HAP-1 (cell line): ENCODE measurements around the gene LATS2.
"Not testable (repeated sequence)": the region's sequence is repeated elsewhere in the genome, so short reads cannot be mapped to it uniquely, and the experiment has no call there.

ENCODE experiments used
- DNase-seq, 2 experiments: peaks; one replicate each; pipeline ENCODE4 v3.0.0-alpha.2; 2016 to 2020; ENCODE audit warnings: low spot score in 2 of 2
- H3K27me3 ChIP-seq: fragments of 250-450 bp; sonication (Bioruptor Pico); 2 replicates; pipeline ENCODE4 v1.5.1; 2020; ENCODE audit warnings: low read depth, mild to moderate bottlenecking, moderate library complexity
- H3K36me3 ChIP-seq: fragments of 250-450 bp; sonication (Bioruptor Pico); replicated peaks from 2 replicates; pipeline ENCODE4 v1.5.1; 2020; ENCODE audit warnings: mild to moderate bottlenecking
- H3K4me1 ChIP-seq: fragments of 250-450 bp; sonication (Bioruptor Pico); 2 replicates; pipeline ENCODE4 v1.5.1; 2020; ENCODE audit warnings: mild to moderate bottlenecking
- H3K4me3 ChIP-seq: fragments of 250-450 bp; sonication (Bioruptor Pico); 2 replicates; pipeline ENCODE4 v1.5.1; 2020; ENCODE audit warnings: mild to moderate bottlenecking, moderate library complexity
- H3K9me3 ChIP-seq: fragments of 250-450 bp; sonication (Bioruptor Pico); 2 replicates; pipeline ENCODE4 v1.5.1; 2020; ENCODE audit warnings: mild to moderate bottlenecking, moderate library complexity
- in situ Hi-C: fragments of 300-500 bp; cut with MboI; formaldehyde crosslinking; loops from 3 replicates; pipeline ENCODE4 v1.14.3; 2020; ENCODE audit warnings: low sequenced_read_pairs, inconsistent platforms, mixed read lengths

LATS2 gene

GRCh38 chr13:21066946-21067345, 5.6 kb upstream of the LATS2 start:
- Histone ChIP-seq H3K4me3 (no peak overlapping the region), H3K4me1 (peaks cover under 1% of the 10 kb centered on the region; the same call in 1 of the 2 replicates), H3K27me3 (no peaks in the 10 kb centered on the region), H3K9me3 (no peaks in the 10 kb centered on the region), H3K36me3 (no peaks in the 10 kb centered on the region)
- DNase-seq = no peak
- in situ Hi-C loops = no loop called here

- H3K9me3 ChIP-seq = no peaks in the 10 kb centered on the region
- in situ Hi-C loops = no loop called here
- no peak for DNase-seq
- no peak overlapping the region for H3K4me3 ChIP-seq
- peaks cover 4% of the 10 kb centered on the region for H3K36me3 ChIP-seq
- no peaks in the 10 kb centered on the region for H3K27me3 ChIP-seq
- peaks cover 4% of the 10 kb centered on the region; the same call in 1 of the 2 replicates for H3K4me1 ChIP-seq
Observed at GRCh38 chr13:21065686-21066085, 4.3 kb upstream of the LATS2 start.

- H3K9me3 ChIP-seq = no peaks in the 10 kb centered on the region
- no peaks in the 10 kb centered on the region for H3K27me3 ChIP-seq
- H3K36me3 ChIP-seq = peaks cover 7% of the 10 kb centered on the region
- no peak for DNase-seq
- in situ Hi-C loops = no loop called here
- peaks cover 9% of the 10 kb centered on the region for H3K4me1 ChIP-seq
- no peak overlapping the region for H3K4me3 ChIP-seq
Observed at GRCh38 chr13:21063031-21063430, 1.6 kb upstream of the LATS2 start.

GRCh38 chr13:21060338-21061028, 903 bp downstream of the LATS2 start:
- DNase-seq = peak in 1 of 2 experiments; percentile 55
- Histone ChIP-seq H3K27me3 (no peaks in the 10 kb centered on the region), H3K9me3 (no peaks in the 10 kb centered on the region), H3K4me3 (peak overlapping the region; percentile 81), H3K36me3 (peaks cover 11% of the 10 kb centered on the region), H3K4me1 (peaks cover 12% of the 10 kb centered on the region)
- in situ Hi-C loops = no loop called here

GRCh38 chr13:21059641-21060337, 1.6 kb downstream of the LATS2 start:
- no peaks in the 10 kb centered on the region for H3K27me3 ChIP-seq
- DNase-seq = peak in 1 of 2 experiments; percentile 19
- in situ Hi-C loops = no loop called here
- H3K36me3 ChIP-seq = peaks cover 11% of the 10 kb centered on the region
- no peaks in the 10 kb centered on the region for H3K9me3 ChIP-seq
- peak overlapping the region; percentile 81 for H3K4me3 ChIP-seq
- H3K4me1 ChIP-seq = peaks cover 12% of the 10 kb centered on the region

- H3K4me1 ChIP-seq = peaks cover 12% of the 10 kb centered on the region
- no peaks in the 10 kb centered on the region for H3K9me3 ChIP-seq
- H3K36me3 ChIP-seq = peaks cover 11% of the 10 kb centered on the region
- no peaks in the 10 kb centered on the region for H3K27me3 ChIP-seq
- peak; percentile 78 to 86 for DNase-seq
- in situ Hi-C loops = no loop called here
- H3K4me3 ChIP-seq = no peak overlapping the region
Observed at GRCh38 chr13:21058361-21058760, 3.0 kb downstream of the LATS2 start.

- Histone ChIP-seq H3K9me3 (no peaks in the 10 kb centered on the region), H3K4me3 (no peak overlapping the region), H3K4me1 (peaks cover 9% of the 10 kb centered on the region), H3K27me3 (no peaks in the 10 kb centered on the region), H3K36me3 (peaks cover 6% of the 10 kb centered on the region; the same call in 1 of the 2 replicates)
- in situ Hi-C loops = no loop called here
- no peak for DNase-seq
Observed at GRCh38 chr13:21055511-21056045, 5.8 kb downstream of the LATS2 start.

- in situ Hi-C loops = no loop called here
- H3K4me1 ChIP-seq = peaks cover 9% of the 10 kb centered on the region
- H3K36me3 ChIP-seq = peaks cover 4% of the 10 kb centered on the region; the same call in 1 of the 2 replicates
- no peaks in the 10 kb centered on the region for H3K9me3 ChIP-seq
- DNase-seq = no peak
- H3K27me3 ChIP-seq = no peaks in the 10 kb centered on the region
- no peak overlapping the region for H3K4me3 ChIP-seq
Observed at GRCh38 chr13:21055016-21055415, 6.4 kb downstream of the LATS2 start.

GRCh38 chr13:21054313-21054712, 7.1 kb downstream of the LATS2 start:
- in situ Hi-C loops = no loop called here
- H3K4me1 ChIP-seq = peaks cover 9% of the 10 kb centered on the region
- H3K36me3 ChIP-seq = peaks cover 4% of the 10 kb centered on the region; the same call in 1 of the 2 replicates
- no peaks in the 10 kb centered on the region for H3K9me3 ChIP-seq
- H3K4me3 ChIP-seq = no peak overlapping the region
- no peak for DNase-seq
- H3K27me3 ChIP-seq = no peaks in the 10 kb centered on the region

- Histone ChIP-seq H3K36me3 (peaks cover 4% of the 10 kb centered on the region; the same call in 1 of the 2 replicates), H3K4me1 (peaks cover 5% of the 10 kb centered on the region; the same call in 1 of the 2 replicates), H3K27me3 (no peaks in the 10 kb centered on the region), H3K9me3 (no peaks in the 10 kb centered on the region), H3K4me3 (no peak overlapping the region)
- in situ Hi-C loops = no loop called here
- DNase-seq = no peak
Observed at GRCh38 chr13:21053231-21053630, 8.2 kb downstream of the LATS2 start.

GRCh38 chr13:21051675-21052074, 9.7 kb downstream of the LATS2 start:
- no peak for DNase-seq
- Histone ChIP-seq H3K9me3 (no peaks in the 10 kb centered on the region), H3K4me1 (no peaks in the 10 kb centered on the region), H3K4me3 (no peak overlapping the region), H3K36me3 (peaks cover 3% of the 10 kb centered on the region; the same call in 1 of the 2 replicates), H3K27me3 (no peaks in the 10 kb centered on the region)
- in situ Hi-C loops = no loop called here

GRCh38 chr13:21050288-21051197, 10.8 kb downstream of the LATS2 start:
- Histone ChIP-seq H3K27me3 (no peaks in the 10 kb centered on the region), H3K36me3 (peaks cover 5% of the 10 kb centered on the region; the same call in 1 of the 2 replicates), H3K4me1 (no peaks in the 10 kb centered on the region), H3K9me3 (no peaks in the 10 kb centered on the region), H3K4me3 (no peak overlapping the region)
- DNase-seq = no peak
- in situ Hi-C loops = no loop called here

- H3K27me3 ChIP-seq, in situ Hi-C loops, H3K4me1 ChIP-seq, H3K36me3 ChIP-seq, H3K9me3 ChIP-seq, H3K4me3 ChIP-seq, DNase-seq: not testable (repeated sequence)
Observed at GRCh38 chr13:21049731-21050130, 11.7 kb downstream of the LATS2 start.
